HL-60 (cell line): Measurements from ENCODE around the gene EML5.

ENCODE experiments used
- DNase-seq, 2 experiments: peaks; one replicate each; pipeline ENCODE4 v3.0.0-alpha.2; 2010 to 2020; ENCODE audit warnings: low read depth in 1 of 2, low spot score in 1 of 2
- H3K27ac ChIP-seq: fragments of 250-450 bp; sonication (Bioruptor Pico); replicated peaks from 2 replicates; pipeline ENCODE4 v1.5.1; 2020; ENCODE audit warnings: mild to moderate bottlenecking, moderate library complexity
- H3K27me3 ChIP-seq: fragments of 250-450 bp; sonication (Bioruptor Pico); 2 replicates; pipeline ENCODE4 v1.5.1; 2021; ENCODE audit warnings: mild to moderate bottlenecking, moderate library complexity; ENCODE audit not compliant: insufficient read depth, poor library complexity, severe bottlenecking
- H3K4me3 ChIP-seq: replicated peaks from 2 replicates; pipeline ENCODE4 v1.5.1; 2011; ENCODE audit warnings: mild to moderate bottlenecking, control low read depth, low read length; ENCODE audit not compliant: insufficient read depth
- GABPA ChIP-seq: IDR thresholded peaks from 2 replicates; pipeline ENCODE4 v1.6.1; 2012; ENCODE audit warnings: low read depth
- POLR2AphosphoS5 ChIP-seq: IDR thresholded peaks from 2 replicates; pipeline ENCODE4 v1.6.1; 2012; ENCODE audit warnings: low read depth
- SPI1 ChIP-seq: IDR thresholded peaks from 2 replicates; pipeline ENCODE4 v1.6.1; 2012; ENCODE audit warnings: low read depth, mild to moderate bottlenecking, borderline replicate concordance
- TF ChIP-seq, protein P1 (sequence below): IDR thresholded peaks from one replicate; pipeline ENCODE4 v1.5.1; 2011; ENCODE audit warnings: low read length, control low read depth, inconsistent platforms; ENCODE audit not compliant: insufficient read depth
- TF ChIP-seq, protein P2 (sequence below): IDR thresholded peaks from 2 replicates; pipeline ENCODE4 v1.6.1; 2012; ENCODE audit warnings: low read depth; ENCODE audit not compliant: insufficient replicate concordance

The EML5 gene

DNA sequence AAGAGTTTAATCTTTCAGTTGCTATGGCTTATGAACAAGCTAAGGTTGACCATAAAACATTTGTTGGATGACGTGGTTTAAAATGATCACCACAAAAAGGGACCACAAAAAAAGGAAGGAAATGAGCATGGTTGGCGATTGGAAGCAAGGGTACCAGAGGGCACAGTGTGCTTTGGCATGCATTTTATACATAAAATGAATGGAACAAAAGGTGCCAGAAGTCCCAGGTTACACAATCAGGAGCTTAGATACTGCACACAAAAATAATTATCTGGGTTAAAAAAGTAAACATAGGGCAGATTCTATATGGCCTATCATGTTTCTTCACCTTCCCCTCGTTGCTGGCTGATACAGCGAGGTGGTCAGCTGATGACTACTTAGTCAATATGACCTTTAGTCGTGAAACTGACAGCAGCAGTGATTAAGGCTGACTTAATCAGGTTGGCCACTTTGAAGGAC lies 179.2 kb downstream of the EML5 start:
- Histone ChIP-seq H3K27ac (no peak overlapping the region), H3K27me3 (no peaks in the 10 kb centered on the region), H3K4me3 (no peak overlapping the region)
- peak in 1 of 2 experiments; percentile 50 for DNase-seq
- TF ChIP-seq SPI1 (0 out of 2 replicates have a peak, but pooled peaks have one; percentile 6), GABPA (no peak), POLR2AphosphoS5 (peak; percentile 58)
- TF ChIP-seq, protein P1, sequence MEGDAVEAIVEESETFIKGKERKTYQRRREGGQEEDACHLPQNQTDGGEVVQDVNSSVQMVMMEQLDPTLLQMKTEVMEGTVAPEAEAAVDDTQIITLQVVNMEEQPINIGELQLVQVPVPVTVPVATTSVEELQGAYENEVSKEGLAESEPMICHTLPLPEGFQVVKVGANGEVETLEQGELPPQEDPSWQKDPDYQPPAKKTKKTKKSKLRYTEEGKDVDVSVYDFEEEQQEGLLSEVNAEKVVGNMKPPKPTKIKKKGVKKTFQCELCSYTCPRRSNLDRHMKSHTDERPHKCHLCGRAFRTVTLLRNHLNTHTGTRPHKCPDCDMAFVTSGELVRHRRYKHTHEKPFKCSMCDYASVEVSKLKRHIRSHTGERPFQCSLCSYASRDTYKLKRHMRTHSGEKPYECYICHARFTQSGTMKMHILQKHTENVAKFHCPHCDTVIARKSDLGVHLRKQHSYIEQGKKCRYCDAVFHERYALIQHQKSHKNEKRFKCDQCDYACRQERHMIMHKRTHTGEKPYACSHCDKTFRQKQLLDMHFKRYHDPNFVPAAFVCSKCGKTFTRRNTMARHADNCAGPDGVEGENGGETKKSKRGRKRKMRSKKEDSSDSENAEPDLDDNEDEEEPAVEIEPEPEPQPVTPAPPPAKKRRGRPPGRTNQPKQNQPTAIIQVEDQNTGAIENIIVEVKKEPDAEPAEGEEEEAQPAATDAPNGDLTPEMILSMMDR: no peak
- TF ChIP-seq, protein P2, sequence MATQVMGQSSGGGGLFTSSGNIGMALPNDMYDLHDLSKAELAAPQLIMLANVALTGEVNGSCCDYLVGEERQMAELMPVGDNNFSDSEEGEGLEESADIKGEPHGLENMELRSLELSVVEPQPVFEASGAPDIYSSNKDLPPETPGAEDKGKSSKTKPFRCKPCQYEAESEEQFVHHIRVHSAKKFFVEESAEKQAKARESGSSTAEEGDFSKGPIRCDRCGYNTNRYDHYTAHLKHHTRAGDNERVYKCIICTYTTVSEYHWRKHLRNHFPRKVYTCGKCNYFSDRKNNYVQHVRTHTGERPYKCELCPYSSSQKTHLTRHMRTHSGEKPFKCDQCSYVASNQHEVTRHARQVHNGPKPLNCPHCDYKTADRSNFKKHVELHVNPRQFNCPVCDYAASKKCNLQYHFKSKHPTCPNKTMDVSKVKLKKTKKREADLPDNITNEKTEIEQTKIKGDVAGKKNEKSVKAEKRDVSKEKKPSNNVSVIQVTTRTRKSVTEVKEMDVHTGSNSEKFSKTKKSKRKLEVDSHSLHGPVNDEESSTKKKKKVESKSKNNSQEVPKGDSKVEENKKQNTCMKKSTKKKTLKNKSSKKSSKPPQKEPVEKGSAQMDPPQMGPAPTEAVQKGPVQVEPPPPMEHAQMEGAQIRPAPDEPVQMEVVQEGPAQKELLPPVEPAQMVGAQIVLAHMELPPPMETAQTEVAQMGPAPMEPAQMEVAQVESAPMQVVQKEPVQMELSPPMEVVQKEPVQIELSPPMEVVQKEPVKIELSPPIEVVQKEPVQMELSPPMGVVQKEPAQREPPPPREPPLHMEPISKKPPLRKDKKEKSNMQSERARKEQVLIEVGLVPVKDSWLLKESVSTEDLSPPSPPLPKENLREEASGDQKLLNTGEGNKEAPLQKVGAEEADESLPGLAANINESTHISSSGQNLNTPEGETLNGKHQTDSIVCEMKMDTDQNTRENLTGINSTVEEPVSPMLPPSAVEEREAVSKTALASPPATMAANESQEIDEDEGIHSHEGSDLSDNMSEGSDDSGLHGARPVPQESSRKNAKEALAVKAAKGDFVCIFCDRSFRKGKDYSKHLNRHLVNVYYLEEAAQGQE: no peak

DNA sequence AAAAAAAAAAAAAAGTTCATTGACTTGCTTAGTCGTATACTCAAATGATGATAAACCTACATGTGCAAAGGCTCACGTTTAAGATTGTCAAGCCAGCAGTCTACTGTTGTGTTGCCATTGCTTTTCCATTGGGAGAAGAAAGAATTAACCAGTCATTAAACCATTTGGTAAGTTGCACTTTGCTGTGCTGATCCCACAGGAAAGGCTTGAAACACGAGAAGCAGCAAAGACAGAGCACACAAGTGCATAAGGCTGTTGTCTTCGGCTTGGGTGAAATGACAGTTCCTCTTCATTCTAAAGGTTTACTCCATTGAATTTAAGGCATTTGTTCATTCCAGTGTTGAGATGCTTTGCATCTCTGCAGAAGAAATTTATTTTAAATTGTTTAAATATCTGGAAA lies 179.8 kb downstream of the EML5 start:
- TF ChIP-seq POLR2AphosphoS5 (no peak; the same call in 1 of the 2 replicates), GABPA (no peak), SPI1 (no peak)
- TF ChIP-seq, protein P2: no peak
- TF ChIP-seq, protein P1: no peak
- Histone ChIP-seq H3K27me3 (no peaks in the 10 kb centered on the region), H3K27ac (no peak overlapping the region), H3K4me3 (no peak overlapping the region)
- DNase-seq: peak in 1 of 2 experiments; percentile 2

DNA sequence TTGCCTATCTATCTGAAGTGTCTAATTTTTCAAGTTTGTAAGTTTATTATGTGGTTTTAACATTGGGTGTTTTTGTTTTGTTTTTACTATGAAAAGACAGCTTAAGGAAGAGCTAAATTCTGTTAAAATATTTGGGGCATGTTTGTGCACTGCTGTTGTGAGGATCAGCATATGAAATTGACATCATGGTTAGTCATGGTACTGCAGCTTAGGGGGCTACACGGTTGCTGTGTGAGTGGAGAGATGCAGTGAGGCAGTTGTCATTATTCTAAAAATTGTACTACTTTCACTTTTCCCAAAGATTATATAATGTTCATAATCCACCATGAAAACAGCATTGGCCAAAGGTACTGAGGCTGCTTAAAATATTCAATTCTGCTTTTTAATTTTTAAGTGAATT lies 180.9 kb downstream of the EML5 start:
- DNase-seq: no peak
- TF ChIP-seq, protein P2: no peak
- TF ChIP-seq SPI1 (no peak), POLR2AphosphoS5 (no peak), GABPA (no peak)
- TF ChIP-seq, protein P1: no peak
- no peak overlapping the region for H3K4me3 ChIP-seq

More for the DNA sequence above, 180.9 kb downstream of the EML5 start:
- H3K27ac ChIP-seq: no peak overlapping the region
- H3K27me3 ChIP-seq: no peaks in the 10 kb centered on the region
